ENCODE measurements around the gene GINS2.

Gene GINS2

DNA sequence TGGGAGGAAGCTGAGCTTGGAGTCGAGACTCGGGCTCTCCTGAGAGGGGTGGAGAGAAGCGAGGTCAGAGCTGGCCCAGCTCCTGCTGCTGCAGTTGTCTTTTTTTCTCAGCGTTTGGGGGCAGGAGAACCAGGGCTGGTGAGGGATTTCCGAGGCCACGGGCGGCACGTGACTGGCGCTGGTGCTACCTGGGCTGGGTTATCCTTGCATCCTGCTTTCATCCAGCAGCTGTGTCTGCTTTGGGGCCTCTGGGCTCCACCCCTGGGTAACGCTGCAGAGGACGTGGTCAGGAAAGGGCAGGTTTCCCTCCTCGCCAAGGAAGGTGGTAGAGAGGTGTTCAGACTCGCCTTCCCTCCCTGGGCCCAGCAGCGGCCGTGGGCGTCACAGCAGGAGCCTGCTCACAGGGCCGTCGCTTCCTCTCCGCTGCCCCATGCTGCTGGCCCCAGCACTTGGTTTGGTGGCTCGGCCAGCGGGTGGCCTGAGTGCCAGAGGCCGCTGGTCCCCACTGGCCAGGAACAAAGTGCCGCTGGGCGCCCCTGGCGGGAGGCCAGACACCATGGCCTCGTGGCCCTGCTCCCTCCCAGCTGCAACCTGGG is 53.1 kb downstream of the GINS2 start:
- in situ Hi-C loops (cut with HindIII; ENCODE audit: low sequenced_read_pairs) = no loop called here
- TF ChIP-seq, protein P1, sequence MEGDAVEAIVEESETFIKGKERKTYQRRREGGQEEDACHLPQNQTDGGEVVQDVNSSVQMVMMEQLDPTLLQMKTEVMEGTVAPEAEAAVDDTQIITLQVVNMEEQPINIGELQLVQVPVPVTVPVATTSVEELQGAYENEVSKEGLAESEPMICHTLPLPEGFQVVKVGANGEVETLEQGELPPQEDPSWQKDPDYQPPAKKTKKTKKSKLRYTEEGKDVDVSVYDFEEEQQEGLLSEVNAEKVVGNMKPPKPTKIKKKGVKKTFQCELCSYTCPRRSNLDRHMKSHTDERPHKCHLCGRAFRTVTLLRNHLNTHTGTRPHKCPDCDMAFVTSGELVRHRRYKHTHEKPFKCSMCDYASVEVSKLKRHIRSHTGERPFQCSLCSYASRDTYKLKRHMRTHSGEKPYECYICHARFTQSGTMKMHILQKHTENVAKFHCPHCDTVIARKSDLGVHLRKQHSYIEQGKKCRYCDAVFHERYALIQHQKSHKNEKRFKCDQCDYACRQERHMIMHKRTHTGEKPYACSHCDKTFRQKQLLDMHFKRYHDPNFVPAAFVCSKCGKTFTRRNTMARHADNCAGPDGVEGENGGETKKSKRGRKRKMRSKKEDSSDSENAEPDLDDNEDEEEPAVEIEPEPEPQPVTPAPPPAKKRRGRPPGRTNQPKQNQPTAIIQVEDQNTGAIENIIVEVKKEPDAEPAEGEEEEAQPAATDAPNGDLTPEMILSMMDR (IDR thresholded peaks at IDR 0.05; ENCODE audit: low read depth, low read length) = no peak
- DNase-seq (ENCODE audit: low read depth, low spot score) = no peak
- H3K4me3 ChIP-seq (ENCODE audit: low read depth, low read length) = no peak overlapping the region

DNA sequence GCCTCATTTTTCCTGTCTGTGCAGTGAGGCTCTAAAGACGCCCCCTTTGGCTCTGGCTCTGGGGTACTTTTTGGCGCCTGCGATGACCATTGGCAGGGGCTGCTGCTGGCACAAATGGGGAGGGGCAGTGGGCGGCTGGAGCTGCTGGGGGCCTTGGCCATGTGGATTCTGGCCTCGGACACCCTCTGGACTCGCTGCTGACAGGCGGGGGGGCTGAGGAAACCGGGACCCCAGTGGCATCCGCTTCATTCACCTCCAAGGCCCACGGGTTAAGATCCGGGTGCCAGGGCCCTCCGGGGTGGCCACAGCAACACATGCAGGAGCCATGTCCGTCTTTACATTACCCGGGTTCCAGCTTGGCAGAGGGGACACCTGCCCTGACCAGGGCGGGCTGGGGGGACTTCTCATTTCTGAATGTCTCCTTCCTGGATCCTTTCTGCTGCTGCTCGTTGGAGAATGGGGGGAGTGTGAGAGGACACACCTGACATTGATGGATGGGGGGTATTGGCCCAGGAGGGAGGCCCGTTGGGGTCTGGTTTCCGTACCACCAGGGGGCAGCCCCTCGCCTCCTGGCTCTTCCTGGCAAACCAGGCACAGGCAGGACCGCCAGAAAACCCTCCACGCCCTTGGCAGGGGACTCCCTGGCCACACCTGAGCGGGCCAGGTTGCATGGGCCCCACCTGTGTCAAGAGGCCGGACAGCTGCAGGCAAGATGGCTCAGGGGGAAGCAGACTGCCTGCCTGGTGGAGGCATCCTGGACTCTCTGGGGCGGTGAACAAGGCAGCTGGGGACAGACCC is 53.8 kb downstream of the GINS2 start:
- TF ChIP-seq, protein P1 (IDR thresholded peaks at IDR 0.05; ENCODE audit: low read depth, low read length) = peak; percentile 13
- in situ Hi-C loops (cut with HindIII; ENCODE audit: low sequenced_read_pairs) = no loop called here
- DNase-seq (ENCODE audit: low read depth, low spot score) = no peak
- no peak overlapping the region for H3K4me3 ChIP-seq (ENCODE audit: low read depth, low read length)

DNA sequence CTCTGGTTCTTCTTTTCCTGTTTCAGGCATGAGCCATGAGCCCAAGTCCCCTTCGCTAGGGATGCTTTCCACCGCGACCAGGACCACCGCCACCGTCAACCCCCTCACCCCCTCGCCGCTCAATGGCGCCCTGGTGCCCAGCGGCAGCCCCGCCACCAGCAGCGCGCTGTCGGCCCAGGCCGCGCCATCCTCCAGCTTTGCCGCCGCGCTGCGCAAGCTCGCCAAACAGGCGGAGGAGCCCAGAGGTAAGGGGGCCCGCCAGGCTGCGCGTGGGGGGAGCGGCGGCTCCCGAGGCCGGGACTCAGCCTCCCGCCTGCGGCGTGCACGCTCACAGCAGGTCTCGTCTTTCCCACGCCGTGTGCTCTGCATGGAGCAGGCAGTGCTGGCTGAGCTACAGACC is 54.9 kb downstream of the GINS2 start:
- no peak for DNase-seq (ENCODE audit: low read depth, low spot score)
- TF ChIP-seq, protein P1 (IDR thresholded peaks at IDR 0.05; ENCODE audit: low read depth, low read length) = no peak
- no peak overlapping the region for H3K4me3 ChIP-seq (ENCODE audit: low read depth, low read length)
- in situ Hi-C loops (cut with HindIII; ENCODE audit: low sequenced_read_pairs) = no loop called here

DNA sequence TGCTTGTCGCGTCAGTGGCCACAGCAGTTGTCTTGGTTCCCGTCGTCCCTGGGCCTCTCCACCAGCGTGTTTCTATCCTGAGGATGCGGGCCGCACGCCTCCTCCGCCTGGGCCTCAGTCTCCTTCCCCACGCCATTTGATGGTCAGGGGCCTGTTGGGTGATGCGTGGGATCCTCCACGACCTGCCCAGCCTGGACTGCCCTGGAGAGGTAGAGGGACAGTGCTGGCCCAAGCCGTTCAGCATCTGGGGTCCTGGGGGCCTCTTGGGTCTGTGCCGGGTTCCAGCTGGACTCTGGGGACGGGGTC is 55.4 kb downstream of the GINS2 start:
- in situ Hi-C loops (cut with HindIII; ENCODE audit: low sequenced_read_pairs) = no loop called here
- no peak for DNase-seq (ENCODE audit: low read depth, low spot score)
- TF ChIP-seq, protein P1 (IDR thresholded peaks at IDR 0.05; ENCODE audit: low read depth, low read length) = no peak
- H3K4me3 ChIP-seq (ENCODE audit: low read depth, low read length) = no peak overlapping the region

DNA sequence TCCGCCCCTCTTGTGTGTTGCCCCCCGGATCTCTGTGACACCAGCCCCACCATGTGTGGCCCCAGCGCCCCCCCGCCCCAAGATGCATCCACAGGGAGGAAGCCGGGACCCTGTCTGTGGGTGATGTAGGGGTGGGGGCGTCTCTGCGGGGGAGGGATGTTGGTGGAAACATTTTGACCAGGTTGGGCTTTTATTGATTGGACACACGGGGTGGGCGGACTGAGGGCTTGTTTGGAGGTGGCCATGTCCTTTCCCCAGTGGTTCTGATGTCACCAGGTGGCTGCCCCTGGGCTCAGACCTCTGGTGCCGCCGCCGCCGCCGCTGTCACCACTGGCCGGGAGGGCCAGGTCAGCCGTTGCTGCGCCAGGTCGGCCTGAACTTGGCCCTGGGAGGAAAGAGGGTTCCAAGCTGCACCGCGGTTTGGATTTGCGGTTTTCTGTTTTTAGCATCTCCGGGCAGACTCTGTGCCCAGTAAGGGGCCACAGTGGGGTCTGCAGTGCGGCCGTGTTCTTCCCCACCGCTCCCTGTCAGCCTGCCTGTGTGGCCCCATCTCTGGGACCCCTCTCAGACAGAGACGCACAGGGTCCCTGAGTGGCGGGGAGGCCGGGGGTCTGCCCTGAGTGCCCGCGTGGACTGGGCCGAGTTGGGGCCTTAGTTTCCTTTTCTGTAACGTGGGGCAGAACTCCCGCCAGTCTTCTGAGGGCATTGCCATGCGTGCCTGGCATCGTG is 55.9 kb downstream of the GINS2 start:
- no peak for DNase-seq (ENCODE audit: low read depth, low spot score)
- in situ Hi-C loops (cut with HindIII; ENCODE audit: low sequenced_read_pairs) = no loop called here
- TF ChIP-seq, protein P1 (IDR thresholded peaks at IDR 0.05; ENCODE audit: low read depth, low read length) = no peak
- H3K4me3 ChIP-seq (ENCODE audit: low read depth, low read length) = no peak overlapping the region

DNA sequence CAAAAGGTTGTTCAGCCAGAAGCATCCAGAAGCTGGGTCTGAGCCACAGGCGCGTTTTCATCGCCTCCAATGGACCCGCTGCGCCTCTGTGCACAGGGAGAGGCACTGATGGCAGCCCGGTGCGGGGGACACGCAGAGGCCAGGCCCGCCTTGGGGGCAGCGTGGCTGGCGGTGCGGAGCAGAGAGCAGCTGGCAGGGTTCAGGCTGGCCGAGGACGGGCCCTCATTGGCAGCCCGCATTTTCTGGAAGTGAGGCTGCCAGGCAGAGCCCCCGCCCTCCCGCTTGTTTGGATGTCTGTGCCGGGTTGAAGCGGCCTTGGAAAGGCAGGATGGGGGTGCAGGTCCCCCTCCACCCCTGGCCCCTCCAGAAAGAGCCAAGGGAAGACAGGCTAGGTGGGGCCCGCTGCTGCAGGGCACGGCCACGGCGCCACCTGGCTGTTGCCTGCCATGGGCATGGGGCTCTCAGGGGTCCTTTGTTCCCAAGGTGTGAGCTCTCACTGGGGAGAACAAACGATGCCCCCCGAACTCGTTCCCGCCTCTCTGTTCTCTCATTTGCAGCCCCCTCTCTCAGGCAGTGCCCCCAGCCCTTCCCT is 56.9 kb downstream of the GINS2 start:
- no peak for DNase-seq (ENCODE audit: low read depth, low spot score)
- TF ChIP-seq, protein P1 (IDR thresholded peaks at IDR 0.05; ENCODE audit: low read depth, low read length) = peak; percentile 20
- no peak overlapping the region for H3K4me3 ChIP-seq (ENCODE audit: low read depth, low read length)
- in situ Hi-C loops (cut with HindIII; ENCODE audit: low sequenced_read_pairs) = no loop called here

Data from astrocyte of the spinal cord (primary cell).